ENCODE measurements around the gene MOV10L1.

GRCh38 chr22:50148166-50148500 lies 58.3 kb downstream of the MOV10L1 start:
- TF ChIP-seq CTCF (IDR thresholded peaks at IDR 0.05) (no peak), POLR2A (IDR thresholded peaks at IDR 0.05) (no peak)

Data from thyroid gland (tissue), 4 donors.